WTC11 (cell line): ENCODE measurements around the gene SLC17A9.
A peak's percentile ranks its signal among the peaks of the same experiment; 100 is the strongest.

Source experiments
- NR2C2 ChIP-seq: sonication (generic); formaldehyde crosslinking; IDR thresholded peaks from 2 replicates; pipeline ENCODE4 v1.8.0; 2022; ENCODE audit warnings: mild to moderate bottlenecking, missing genetic modification reagents
- SMAD4 ChIP-seq: sonication (generic); formaldehyde crosslinking; IDR thresholded peaks from 2 replicates; pipeline ENCODE4 v1.8.0; 2022; ENCODE audit warnings: mild to moderate bottlenecking, missing genetic modification reagents
- TF ChIP-seq, protein P1 (sequence below): fragments of 200-600 bp; IDR thresholded peaks from 2 replicates; pipeline ENCODE4 v1.8.0; 2022; ENCODE audit warnings: antibody characterized with exemption
- TF ChIP-seq, protein P2 (sequence below): sonication (generic); formaldehyde crosslinking; IDR thresholded peaks from 2 replicates; pipeline ENCODE4 v1.8.0; 2022; ENCODE audit warnings: mild to moderate bottlenecking, missing genetic modification reagents

DNA sequence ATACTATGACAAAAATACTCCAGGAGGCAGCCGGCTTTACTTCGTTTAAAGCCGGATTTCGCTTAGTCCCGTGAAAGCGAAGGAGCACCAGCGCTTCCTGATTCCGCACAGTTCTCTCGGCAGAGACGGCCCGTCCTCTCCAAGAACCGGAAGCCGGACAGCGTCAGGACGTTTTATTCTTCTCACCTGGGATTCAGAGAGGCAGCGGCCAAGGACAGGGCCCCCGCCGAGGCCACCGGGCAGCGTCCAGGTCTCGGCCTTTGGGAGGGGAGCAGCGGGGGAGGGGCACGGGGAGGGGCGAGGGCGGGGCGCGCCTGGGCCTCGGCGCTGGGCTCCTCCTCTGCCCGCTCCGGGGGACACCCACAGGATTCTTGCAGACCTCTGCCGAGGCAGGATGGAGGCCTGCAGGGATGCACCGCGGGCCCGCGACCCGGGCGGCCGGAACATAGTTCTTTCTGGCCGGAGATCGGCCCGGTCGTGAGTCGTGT lies 23.4 kb upstream of the SLC17A9 start:
- TF ChIP-seq, protein P1, sequence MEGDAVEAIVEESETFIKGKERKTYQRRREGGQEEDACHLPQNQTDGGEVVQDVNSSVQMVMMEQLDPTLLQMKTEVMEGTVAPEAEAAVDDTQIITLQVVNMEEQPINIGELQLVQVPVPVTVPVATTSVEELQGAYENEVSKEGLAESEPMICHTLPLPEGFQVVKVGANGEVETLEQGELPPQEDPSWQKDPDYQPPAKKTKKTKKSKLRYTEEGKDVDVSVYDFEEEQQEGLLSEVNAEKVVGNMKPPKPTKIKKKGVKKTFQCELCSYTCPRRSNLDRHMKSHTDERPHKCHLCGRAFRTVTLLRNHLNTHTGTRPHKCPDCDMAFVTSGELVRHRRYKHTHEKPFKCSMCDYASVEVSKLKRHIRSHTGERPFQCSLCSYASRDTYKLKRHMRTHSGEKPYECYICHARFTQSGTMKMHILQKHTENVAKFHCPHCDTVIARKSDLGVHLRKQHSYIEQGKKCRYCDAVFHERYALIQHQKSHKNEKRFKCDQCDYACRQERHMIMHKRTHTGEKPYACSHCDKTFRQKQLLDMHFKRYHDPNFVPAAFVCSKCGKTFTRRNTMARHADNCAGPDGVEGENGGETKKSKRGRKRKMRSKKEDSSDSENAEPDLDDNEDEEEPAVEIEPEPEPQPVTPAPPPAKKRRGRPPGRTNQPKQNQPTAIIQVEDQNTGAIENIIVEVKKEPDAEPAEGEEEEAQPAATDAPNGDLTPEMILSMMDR: no peak
- TF ChIP-seq, protein P2, sequence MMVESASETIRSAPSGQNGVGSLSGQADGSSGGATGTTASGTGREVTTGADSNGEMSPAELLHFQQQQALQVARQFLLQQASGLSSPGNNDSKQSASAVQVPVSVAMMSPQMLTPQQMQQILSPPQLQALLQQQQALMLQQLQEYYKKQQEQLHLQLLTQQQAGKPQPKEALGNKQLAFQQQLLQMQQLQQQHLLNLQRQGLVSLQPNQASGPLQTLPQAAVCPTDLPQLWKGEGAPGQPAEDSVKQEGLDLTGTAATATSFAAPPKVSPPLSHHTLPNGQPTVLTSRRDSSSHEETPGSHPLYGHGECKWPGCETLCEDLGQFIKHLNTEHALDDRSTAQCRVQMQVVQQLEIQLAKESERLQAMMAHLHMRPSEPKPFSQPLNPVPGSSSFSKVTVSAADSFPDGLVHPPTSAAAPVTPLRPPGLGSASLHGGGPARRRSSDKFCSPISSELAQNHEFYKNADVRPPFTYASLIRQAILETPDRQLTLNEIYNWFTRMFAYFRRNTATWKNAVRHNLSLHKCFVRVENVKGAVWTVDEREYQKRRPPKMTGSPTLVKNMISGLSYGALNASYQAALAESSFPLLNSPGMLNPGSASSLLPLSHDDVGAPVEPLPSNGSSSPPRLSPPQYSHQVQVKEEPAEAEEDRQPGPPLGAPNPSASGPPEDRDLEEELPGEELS (CRISPR knock-in tag): 0 out of 2 replicates have a peak, but pooled peaks have one; percentile 21
- no peak for TF ChIP-seq SMAD4 (CRISPR knock-in tag)
- TF ChIP-seq NR2C2: no peak
